ENCODE measurements around the gene SELP.
"Not testable (repeated sequence)": the region's sequence is repeated elsewhere in the genome, so short reads cannot be mapped to it uniquely, and the experiment has no call there.

- TF ChIP-seq CTCF (IDR thresholded peaks at IDR 0.05; ENCODE audit: control extremely low read depth in 1 of 3, insufficient read depth in 1 of 3, low read depth in 1 of 3, low read length in 3 of 3); CBX8 (IDR thresholded peaks at IDR 0.05; ENCODE audit: borderline replicate concordance, low read depth, low read length); NANOG (IDR thresholded peaks at IDR 0.05; ENCODE audit: insufficient read depth, low read depth, low read length, poor library complexity, severe bottlenecking): not testable (repeated sequence)
Measured at GRCh38 chr1:169661066-169661465, 31.1 kb upstream of the SELP start.
